ENCODE measurements around the gene ZC3H12D.
"Not testable (repeated sequence)": the region's sequence is repeated elsewhere in the genome, so short reads cannot be mapped to it uniquely, and the experiment has no call there.

ZC3H12D gene

GRCh38 chr6:149458806-149459205 lies 26.0 kb downstream of the ZC3H12D start:
- no peak for DNase-seq (ENCODE audit: low spot score)

- DNase-seq (ENCODE audit: low spot score): no peak
Measured at GRCh38 chr6:149458196-149458595, 26.6 kb downstream of the ZC3H12D start.

GRCh38 chr6:149457316-149457884 lies 27.4 kb downstream of the ZC3H12D start:
- DNase-seq (ENCODE audit: low spot score): no peak

GRCh38 chr6:149456311-149457021 lies 28.3 kb downstream of the ZC3H12D start:
- no peak for DNase-seq (ENCODE audit: low spot score)

GRCh38 chr6:149455031-149455732 lies 29.6 kb downstream of the ZC3H12D start:
- DNase-seq (ENCODE audit: low spot score): no peak

- DNase-seq (ENCODE audit: low spot score): no peak
Measured at GRCh38 chr6:149454346-149454848, 30.4 kb downstream of the ZC3H12D start.

- no peak for DNase-seq (ENCODE audit: low spot score)
Measured at GRCh38 chr6:149453597-149454345, 31.0 kb downstream of the ZC3H12D start.

- no peak for DNase-seq (ENCODE audit: low spot score)
Measured at GRCh38 chr6:149452037-149452939, 32.5 kb downstream of the ZC3H12D start.

GRCh38 chr6:149451376-149452036 lies 33.3 kb downstream of the ZC3H12D start:
- DNase-seq (ENCODE audit: low spot score): no peak

GRCh38 chr6:149450679-149451375 lies 34.0 kb downstream of the ZC3H12D start:
- no peak for DNase-seq (ENCODE audit: low spot score)

- no peak for DNase-seq (ENCODE audit: low spot score)
Measured at GRCh38 chr6:149449831-149450678, 34.8 kb downstream of the ZC3H12D start.

- DNase-seq (ENCODE audit: low spot score): no peak
Measured at GRCh38 chr6:149448821-149449453, 35.9 kb downstream of the ZC3H12D start.

GRCh38 chr6:149446791-149447376 lies 37.9 kb downstream of the ZC3H12D start:
- DNase-seq (ENCODE audit: low spot score): no peak

- DNase-seq (ENCODE audit: low spot score): no peak
Measured at GRCh38 chr6:149445573-149445972, 39.2 kb downstream of the ZC3H12D start.

- no peak for DNase-seq (ENCODE audit: low spot score)
Measured at GRCh38 chr6:149445095-149445466, 39.7 kb downstream of the ZC3H12D start.

GRCh38 chr6:149444360-149445094 lies 40.3 kb downstream of the ZC3H12D start:
- not testable (repeated sequence) for DNase-seq (ENCODE audit: low spot score)

- DNase-seq (ENCODE audit: low spot score): no peak
Measured at GRCh38 chr6:149443411-149444181, 41.2 kb downstream of the ZC3H12D start.

Data from hematopoietic multipotent progenitor cell treated with erythropoietin and hydrocortisone succinate and interleukin-3 and kit ligand, for 17 days (in vitro differentiated cells).